Lung (tissue), 12 donors: ENCODE results near the gene STIMATE. TPM values are rescaled to one million over a fixed set of nuclear protein-coding genes. Genes with fewer than 3 reads are reported as not detected.

Experiments
- ATAC-seq: fragments of 200-7000 bp; cut with Tn5 transposase; one replicate; pipeline ENCODE4 v1.9.1; 2020; ENCODE audit warnings: moderate number of reproducible peaks; ENCODE audit not compliant: insufficient read depth, low FRiP score
- DNase-seq, 3 donors: peaks; one replicate each; pipeline ENCODE4 v3.0.0-alpha.2; 2013 to 2017
- H3K27ac ChIP-seq, 2 donors: one replicate each; pipeline ENCODE4 v1.5.1; 2013; ENCODE audit warnings: mild to moderate bottlenecking in 2 of 2, moderate library complexity in 2 of 2, control low read depth in 1 of 2, inconsistent platforms in 1 of 2, low read depth in 1 of 2, low read length in 1 of 2
- H3K27me3 ChIP-seq, 3 donors: one replicate each; pipeline ENCODE4 v1.5.1; 2013; ENCODE audit warnings: low read length in 2 of 3; ENCODE audit not compliant: control insufficient read depth in 3 of 3, insufficient read depth in 3 of 3
- H3K36me3 ChIP-seq, 4 donors: one replicate each; pipeline ENCODE4 v1.5.1; 2013; ENCODE audit warnings: low read length in 4 of 4, mild to moderate bottlenecking in 1 of 4, moderate library complexity in 1 of 4; ENCODE audit not compliant: control insufficient read depth in 4 of 4, insufficient read depth in 4 of 4
- H3K4me1 ChIP-seq, 5 donors: one replicate each; pipeline ENCODE4 v1.5.1; 2013; ENCODE audit warnings: low read length in 5 of 5, mild to moderate bottlenecking in 2 of 5, moderate library complexity in 1 of 5; ENCODE audit not compliant: control insufficient read depth in 5 of 5, insufficient read depth in 5 of 5
- H3K4me3 ChIP-seq: one replicate; pipeline ENCODE4 v1.5.1; 2013; ENCODE audit warnings: mild to moderate bottlenecking, control low read depth, moderate library complexity
- H3K9ac ChIP-seq, 2 donors: one replicate each; pipeline ENCODE4 v1.5.1; 2013; ENCODE audit warnings: low read length in 2 of 2, control low read depth in 1 of 2; ENCODE audit not compliant: insufficient read depth in 1 of 2
- H3K9me3 ChIP-seq, 4 donors: one replicate each; pipeline ENCODE4 v1.5.1; 2013; ENCODE audit warnings: low read length in 3 of 4, mild to moderate bottlenecking in 1 of 4, moderate library complexity in 1 of 4; ENCODE audit not compliant: control insufficient read depth in 4 of 4, insufficient read depth in 3 of 4
- WGBS, 2 donors: extraction: QIAGEN DNeasy Blood & Tissue Kit; methylation state at CpG; one replicate each; pipeline ENCODE4 v1.1.7; 2013; 5-methylcytosine and 5-hydroxymethylcytosine counted together
- polyA plus RNA-seq, 2 donors: library from polyadenylated mRNA; stranded (reverse); fragments of 200-250 nt; gene quantifications; one replicate each; pipeline ENCODE4 v1.2.1, GENCODE V29; 2013
- total RNA-seq, 2 donors: library from RNA; depleted of rRNA in 1 of 2; stranded (reverse); fragments of >200 nt in 1 of 2; gene quantifications; one replicate each; pipeline ENCODE4 v1.2.1, GENCODE V29; 2014 to 2021
- TF ChIP-seq, protein P1 (sequence below): IDR thresholded peaks from 2 replicates; pipeline ENCODE4 v1.5.1; 2012; ENCODE audit warnings: mild to moderate bottlenecking; ENCODE audit errors: control extremely low read depth, extremely low read depth
- donor health status: control.
- donor health status: control.
- donor health status: Bipolar disorder and iron deficiency.
- donor health status: healthy.
- donor health status: DM: yes; HTN: yes; CAD: no.

Gene STIMATE
- total and polyA plus RNA-seq, 4 donors: 18.6 to 62.5 (median 20.5) TPM

DNA sequence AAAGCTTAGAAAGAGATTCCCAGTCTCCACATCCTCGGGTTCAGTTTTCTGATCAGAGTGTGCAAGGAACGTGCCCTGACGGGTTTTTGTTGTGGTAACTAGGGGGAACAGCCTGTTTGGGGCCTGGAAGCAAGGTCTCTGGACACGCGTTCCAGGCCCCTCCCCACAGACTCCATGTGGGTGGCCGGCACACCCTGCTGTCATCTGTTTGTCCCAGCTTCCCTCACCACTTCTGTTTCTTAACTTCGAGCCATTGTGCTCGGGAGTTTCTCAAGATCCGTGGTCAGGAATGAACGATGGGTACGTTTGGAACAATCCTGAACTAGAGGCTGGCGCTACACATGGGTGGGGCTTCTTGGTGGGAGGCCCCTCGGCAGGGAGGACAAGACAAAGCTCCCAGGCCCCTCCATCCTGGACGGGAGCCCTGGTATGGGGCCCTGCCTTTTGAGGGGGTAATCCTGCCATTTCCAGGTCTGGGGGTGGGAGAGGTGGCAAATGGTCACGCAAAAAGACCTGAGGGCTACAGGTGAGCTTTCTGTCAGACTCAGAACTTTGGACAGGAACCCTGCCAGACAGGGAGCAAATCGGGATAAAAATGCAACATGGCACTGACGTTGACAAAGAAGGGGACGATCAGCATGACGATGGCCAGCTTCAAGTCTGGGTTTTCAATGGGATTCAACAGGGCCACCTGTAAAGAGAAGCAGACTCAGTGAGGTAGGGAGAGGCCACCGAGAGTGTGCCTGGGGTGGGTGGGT lies 54.1 kb downstream of the STIMATE start:
- TF ChIP-seq, protein P1, sequence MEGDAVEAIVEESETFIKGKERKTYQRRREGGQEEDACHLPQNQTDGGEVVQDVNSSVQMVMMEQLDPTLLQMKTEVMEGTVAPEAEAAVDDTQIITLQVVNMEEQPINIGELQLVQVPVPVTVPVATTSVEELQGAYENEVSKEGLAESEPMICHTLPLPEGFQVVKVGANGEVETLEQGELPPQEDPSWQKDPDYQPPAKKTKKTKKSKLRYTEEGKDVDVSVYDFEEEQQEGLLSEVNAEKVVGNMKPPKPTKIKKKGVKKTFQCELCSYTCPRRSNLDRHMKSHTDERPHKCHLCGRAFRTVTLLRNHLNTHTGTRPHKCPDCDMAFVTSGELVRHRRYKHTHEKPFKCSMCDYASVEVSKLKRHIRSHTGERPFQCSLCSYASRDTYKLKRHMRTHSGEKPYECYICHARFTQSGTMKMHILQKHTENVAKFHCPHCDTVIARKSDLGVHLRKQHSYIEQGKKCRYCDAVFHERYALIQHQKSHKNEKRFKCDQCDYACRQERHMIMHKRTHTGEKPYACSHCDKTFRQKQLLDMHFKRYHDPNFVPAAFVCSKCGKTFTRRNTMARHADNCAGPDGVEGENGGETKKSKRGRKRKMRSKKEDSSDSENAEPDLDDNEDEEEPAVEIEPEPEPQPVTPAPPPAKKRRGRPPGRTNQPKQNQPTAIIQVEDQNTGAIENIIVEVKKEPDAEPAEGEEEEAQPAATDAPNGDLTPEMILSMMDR: no peak
- Histone ChIP-seq H3K4me3 (no peak overlapping the region), H3K9ac (no peak overlapping the region), H3K27me3 (no peaks in the 10 kb centered on the region), H3K36me3 (peaks cover 0 to 33% (median 16%) of the 10 kb centered on the region in 4 donors), H3K27ac (no peak overlapping the region), H3K9me3 (no peaks in the 10 kb centered on the region), H3K4me1 (peaks cover 0 to 21% (median 9%) of the 10 kb centered on the region in 5 donors)
- DNase-seq (peak; percentile 43 to 49 (median 45)), ATAC-seq (no peak)
- WGBS, 2 donors: 56 to 68% methylated on average over 20 of the region's 20 CpGs

DNA sequence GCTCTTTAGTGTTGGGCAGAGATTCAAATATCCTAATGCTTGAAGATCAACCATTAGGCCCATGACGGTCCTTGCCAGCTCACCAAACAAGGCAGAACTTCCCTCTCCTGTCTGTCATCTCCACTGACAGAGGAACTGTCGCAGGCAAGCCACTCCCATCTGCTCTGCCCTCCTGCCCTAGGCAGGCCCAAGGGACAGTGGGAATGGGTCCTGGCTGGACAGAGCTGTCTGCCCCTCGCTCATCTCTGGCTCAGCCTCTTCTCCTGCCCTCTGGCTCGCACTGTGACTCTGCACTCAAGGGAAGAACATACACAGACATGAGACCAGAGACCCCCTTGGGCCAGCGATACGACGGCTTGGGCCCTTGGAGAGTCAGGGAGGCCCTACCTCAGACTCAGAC lies 54.9 kb downstream of the STIMATE start:
- Histone ChIP-seq H3K4me1 (peaks cover 0 to 21% (median 9%) of the 10 kb centered on the region in 5 donors), H3K4me3 (no peak overlapping the region), H3K36me3 (peaks cover 0 to 34% (median 15%) of the 10 kb centered on the region in 4 donors), H3K27ac (no peak overlapping the region), H3K27me3 (no peaks in the 10 kb centered on the region), H3K9me3 (no peaks in the 10 kb centered on the region), H3K9ac (no peak overlapping the region)
- WGBS, 2 donors: 67 to 68% methylated on average over 7 of the region's 7 CpGs
- ATAC-seq (no peak), DNase-seq (no peak)
- TF ChIP-seq, protein P1: no peak

DNA sequence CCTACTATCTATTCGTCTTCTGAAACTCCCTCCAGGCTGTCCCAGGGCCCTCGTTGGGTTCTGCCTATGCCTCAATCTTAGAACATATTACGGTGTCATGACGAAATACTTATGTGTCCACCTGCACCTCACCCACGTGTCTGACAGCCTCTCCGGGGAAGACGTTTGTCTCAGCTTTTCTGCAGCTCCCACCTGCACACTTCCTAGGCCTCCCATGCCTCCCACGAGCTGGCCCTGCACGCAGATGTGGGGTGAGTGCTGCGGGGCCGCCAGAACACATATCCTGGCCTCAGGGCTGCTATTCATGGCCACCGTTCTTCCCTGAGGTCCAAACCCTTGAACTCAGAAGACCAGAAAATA lies 55.4 kb downstream of the STIMATE start:
- H3K9me3 ChIP-seq: no peaks in the 10 kb centered on the region
- H3K9ac ChIP-seq: no peak overlapping the region
- H3K4me1 ChIP-seq: peaks cover 0 to 21% (median 9%) of the 10 kb centered on the region in 5 donors
- no peak overlapping the region for H3K27ac ChIP-seq
- H3K4me3 ChIP-seq: no peak overlapping the region
- peaks cover 0 to 31% (median 13%) of the 10 kb centered on the region in 4 donors for H3K36me3 ChIP-seq
- no peak for DNase-seq
- H3K27me3 ChIP-seq: no peaks in the 10 kb centered on the region
- WGBS, 2 donors: 71 to 81% methylated on average over 12 of the region's 12 CpGs
- TF ChIP-seq, protein P1: no peak
- ATAC-seq: no peak
